ENCODE data around the gene ADGRV1. TPM values are rescaled to one million over a fixed set of nuclear protein-coding genes. Genes with fewer than 3 reads are reported as not detected.

ADGRV1 gene
- total and polyA plus RNA-seq, 9 of the 15 experiments (the other 6 are each of a cell fraction or from before 2014, with no cell fraction given) = 21.7 to 156 (median 58.2) TPM

GRCh38 chr5:90548069-90548593 lies 10.5 kb upstream of the ADGRV1 start (continued):
- no peak for TF ChIP-seq PHF21A (IDR thresholded peaks at IDR 0.05; ENCODE audit: borderline replicate concordance, low read depth)
- TF ChIP-seq EZH2 (IDR thresholded peaks at IDR 0.05; ENCODE audit: borderline replicate concordance, low read depth, low read length) = no peak
- peak in 1 of 2 experiments; percentile 59; a peak in 1 of 4 replicates for TF ChIP-seq FOXA3 (CRISPR knock-in tag; conservative IDR thresholded peaks at IDR 0.05 in 1 of 2, IDR thresholded peaks at IDR 0.05 in 1 of 2)
- no peak for TF ChIP-seq ZNF75A (CRISPR knock-in tag; IDR thresholded peaks at IDR 0.05)
- TF ChIP-seq, protein P1, sequence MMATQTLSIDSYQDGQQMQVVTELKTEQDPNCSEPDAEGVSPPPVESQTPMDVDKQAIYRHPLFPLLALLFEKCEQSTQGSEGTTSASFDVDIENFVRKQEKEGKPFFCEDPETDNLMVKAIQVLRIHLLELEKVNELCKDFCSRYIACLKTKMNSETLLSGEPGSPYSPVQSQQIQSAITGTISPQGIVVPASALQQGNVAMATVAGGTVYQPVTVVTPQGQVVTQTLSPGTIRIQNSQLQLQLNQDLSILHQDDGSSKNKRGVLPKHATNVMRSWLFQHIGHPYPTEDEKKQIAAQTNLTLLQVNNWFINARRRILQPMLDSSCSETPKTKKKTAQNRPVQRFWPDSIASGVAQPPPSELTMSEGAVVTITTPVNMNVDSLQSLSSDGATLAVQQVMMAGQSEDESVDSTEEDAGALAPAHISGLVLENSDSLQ (IDR thresholded peaks at IDR 0.05) = peak; percentile 82
- TF ChIP-seq POLR3A (IDR thresholded peaks at IDR 0.05; ENCODE audit: borderline replicate concordance, extremely low read depth, insufficient read depth, insufficient read length) = no peak
- TF ChIP-seq FOXJ3 (CRISPR knock-in tag; IDR thresholded peaks at IDR 0.05) = peak; percentile 71
- no peak for TF ChIP-seq GTF3C2 (IDR thresholded peaks at IDR 0.05; ENCODE audit: borderline replicate concordance, extremely low read depth, insufficient read length)
- no peak for TF ChIP-seq DIDO1 (tag; IDR thresholded peaks at IDR 0.05; ENCODE audit: low read depth)
- TF ChIP-seq, protein P2, sequence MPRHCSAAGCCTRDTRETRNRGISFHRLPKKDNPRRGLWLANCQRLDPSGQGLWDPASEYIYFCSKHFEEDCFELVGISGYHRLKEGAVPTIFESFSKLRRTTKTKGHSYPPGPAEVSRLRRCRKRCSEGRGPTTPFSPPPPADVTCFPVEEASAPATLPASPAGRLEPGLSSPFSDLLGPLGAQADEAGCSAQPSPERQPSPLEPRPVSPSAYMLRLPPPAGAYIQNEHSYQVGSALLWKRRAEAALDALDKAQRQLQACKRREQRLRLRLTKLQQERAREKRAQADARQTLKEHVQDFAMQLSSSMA (CRISPR knock-in tag; IDR thresholded peaks at IDR 0.05) = no peak
- TF ChIP-seq ZNF239 (CRISPR knock-in tag; IDR thresholded peaks at IDR 0.05) = no peak
- peak; percentile 68 to 76; a peak in 3 of 4 replicates for TF ChIP-seq KDM1A (IDR thresholded peaks at IDR 0.05)
- TF ChIP-seq TBL1XR1 (IDR thresholded peaks at IDR 0.05; ENCODE audit: low read length in 2 of 2) = no peak
- TF ChIP-seq, protein P3, sequence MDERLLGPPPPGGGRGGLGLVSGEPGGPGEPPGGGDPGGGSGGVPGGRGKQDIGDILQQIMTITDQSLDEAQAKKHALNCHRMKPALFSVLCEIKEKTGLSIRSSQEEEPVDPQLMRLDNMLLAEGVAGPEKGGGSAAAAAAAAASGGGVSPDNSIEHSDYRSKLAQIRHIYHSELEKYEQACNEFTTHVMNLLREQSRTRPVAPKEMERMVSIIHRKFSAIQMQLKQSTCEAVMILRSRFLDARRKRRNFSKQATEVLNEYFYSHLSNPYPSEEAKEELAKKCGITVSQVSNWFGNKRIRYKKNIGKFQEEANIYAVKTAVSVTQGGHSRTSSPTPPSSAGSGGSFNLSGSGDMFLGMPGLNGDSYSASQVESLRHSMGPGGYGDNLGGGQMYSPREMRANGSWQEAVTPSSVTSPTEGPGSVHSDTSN (CRISPR knock-in tag; IDR thresholded peaks at IDR 0.05; ENCODE audit: low read depth) = no peak
- TF ChIP-seq, protein P3 (tag; conservative IDR thresholded peaks at IDR 0.05; ENCODE audit: low read depth) = peak; percentile 85
- TF ChIP-seq CTCF (IDR thresholded peaks at IDR 0.05 in 2 of 3, conservative IDR thresholded peaks at IDR 0.05 in 1 of 3; ENCODE audit: insufficient read depth in 2 of 3, low read depth in 1 of 3, low read length in 3 of 3) = no peak
- TF ChIP-seq RCOR1 (IDR thresholded peaks at IDR 0.05; ENCODE audit: borderline replicate concordance in 1 of 2, low read depth in 2 of 2, low read length in 2 of 2) = peak in 1 of 2 experiments; percentile 60; a peak in 1 of 4 replicates
- no peak for TF ChIP-seq SLC30A9 (CRISPR knock-in tag; IDR thresholded peaks at IDR 0.05)
- no peak for TF ChIP-seq TFAM (CRISPR knock-in tag; conservative IDR thresholded peaks at IDR 0.05)

Data from K562 (cell line).